Breast epithelium (tissue), 3 donors: ENCODE data around the gene GATAD2B.
"Not testable (repeated sequence)": the region's sequence is repeated elsewhere in the genome, so short reads cannot be mapped to it uniquely, and the experiment has no call there.

Experiments
- POLR2A ChIP-seq: fragments of 450-650 bp; IDR thresholded peaks from one replicate; pipeline ENCODE4 v1.6.1; 2016; ENCODE audit warnings: antibody characterized with exemption, mild to moderate bottlenecking, moderate library complexity
- POLR2AphosphoS5 ChIP-seq, 3 donors: sonication (generic); formaldehyde crosslinking; IDR thresholded peaks; one replicate each; pipeline ENCODE4 v1.6.1; 2017; ENCODE audit warnings: antibody characterized with exemption in 3 of 3
- TF ChIP-seq, protein P1 (sequence below), 3 donors: fragments of 450-650 bp; IDR thresholded peaks; one replicate each; pipeline ENCODE4 v1.5.1; 2016 to 2017; ENCODE audit warnings: antibody characterized with exemption in 3 of 3, mild to moderate bottlenecking in 3 of 3, moderate library complexity in 3 of 3

GRCh38 chr1:153833968-153834367 is 88.8 kb downstream of the GATAD2B start:
- TF ChIP-seq, protein P1, sequence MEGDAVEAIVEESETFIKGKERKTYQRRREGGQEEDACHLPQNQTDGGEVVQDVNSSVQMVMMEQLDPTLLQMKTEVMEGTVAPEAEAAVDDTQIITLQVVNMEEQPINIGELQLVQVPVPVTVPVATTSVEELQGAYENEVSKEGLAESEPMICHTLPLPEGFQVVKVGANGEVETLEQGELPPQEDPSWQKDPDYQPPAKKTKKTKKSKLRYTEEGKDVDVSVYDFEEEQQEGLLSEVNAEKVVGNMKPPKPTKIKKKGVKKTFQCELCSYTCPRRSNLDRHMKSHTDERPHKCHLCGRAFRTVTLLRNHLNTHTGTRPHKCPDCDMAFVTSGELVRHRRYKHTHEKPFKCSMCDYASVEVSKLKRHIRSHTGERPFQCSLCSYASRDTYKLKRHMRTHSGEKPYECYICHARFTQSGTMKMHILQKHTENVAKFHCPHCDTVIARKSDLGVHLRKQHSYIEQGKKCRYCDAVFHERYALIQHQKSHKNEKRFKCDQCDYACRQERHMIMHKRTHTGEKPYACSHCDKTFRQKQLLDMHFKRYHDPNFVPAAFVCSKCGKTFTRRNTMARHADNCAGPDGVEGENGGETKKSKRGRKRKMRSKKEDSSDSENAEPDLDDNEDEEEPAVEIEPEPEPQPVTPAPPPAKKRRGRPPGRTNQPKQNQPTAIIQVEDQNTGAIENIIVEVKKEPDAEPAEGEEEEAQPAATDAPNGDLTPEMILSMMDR (IDR thresholded peaks at IDR 0.05), result not testable (repeated sequence)
- TF ChIP-seq POLR2AphosphoS5 (IDR thresholded peaks at IDR 0.05); POLR2A: not testable (repeated sequence)
